SK-N-MC (cell line): Measurements from ENCODE around the gene CXXC1.
A peak's percentile ranks its signal among the peaks of the same experiment; 100 is the strongest.

Experiments
- DNase-seq: peaks from one replicate; pipeline ENCODE4 v3.0.0-alpha.2; 2011; ENCODE audit warnings: low read depth, low spot score
- H3K27ac ChIP-seq: fragments of 200-600 bp; sonication (generic); 2 replicates; pipeline ENCODE4 v1.5.1; 2016; ENCODE audit warnings: mixed run types
- H3K36me3 ChIP-seq: fragments of 200-600 bp; sonication (generic); 2 replicates; pipeline ENCODE4 v1.6.1; 2017; ENCODE audit warnings: antibody characterized with exemption, low read length, mixed read lengths; ENCODE audit not compliant: insufficient read depth
- H3K4me3 ChIP-seq: fragments of 200-600 bp; sonication (generic); 2 replicates; pipeline ENCODE4 v1.5.1; 2016
- H3K9ac ChIP-seq: fragments of 200-600 bp; sonication (generic); 2 replicates; pipeline ENCODE4 v1.8.0; 2017; ENCODE audit warnings: mixed run types, mixed read lengths; ENCODE audit not compliant: insufficient read length
- H3K9me3 ChIP-seq: fragments of 200-600 bp; sonication (generic); 2 replicates; pipeline ENCODE4 v1.6.1; 2017; ENCODE audit warnings: low read depth, mild to moderate bottlenecking, antibody characterized with exemption, low read length, moderate library complexity, mixed read lengths
- EZH2 ChIP-seq: fragments of 200-600 bp; sonication (generic); IDR thresholded peaks from one replicate; pipeline ENCODE4 v1.6.1; 2017; ENCODE audit warnings: antibody characterized with exemption
- FOXP2 ChIP-seq: optimal IDR thresholded peaks from 2 replicates; pipeline ENCODE3; 2011; ENCODE audit warnings: mild to moderate bottlenecking, moderate library complexity; ENCODE audit not compliant: insufficient read depth; ENCODE audit errors: extremely low read length, control extremely low read depth
- POLR2AphosphoS5 ChIP-seq: IDR thresholded peaks from 2 replicates; pipeline ENCODE4 v1.6.1; 2012; ENCODE audit warnings: mild to moderate bottlenecking, low read depth, low read length, borderline replicate concordance

The CXXC1 gene

DNA sequence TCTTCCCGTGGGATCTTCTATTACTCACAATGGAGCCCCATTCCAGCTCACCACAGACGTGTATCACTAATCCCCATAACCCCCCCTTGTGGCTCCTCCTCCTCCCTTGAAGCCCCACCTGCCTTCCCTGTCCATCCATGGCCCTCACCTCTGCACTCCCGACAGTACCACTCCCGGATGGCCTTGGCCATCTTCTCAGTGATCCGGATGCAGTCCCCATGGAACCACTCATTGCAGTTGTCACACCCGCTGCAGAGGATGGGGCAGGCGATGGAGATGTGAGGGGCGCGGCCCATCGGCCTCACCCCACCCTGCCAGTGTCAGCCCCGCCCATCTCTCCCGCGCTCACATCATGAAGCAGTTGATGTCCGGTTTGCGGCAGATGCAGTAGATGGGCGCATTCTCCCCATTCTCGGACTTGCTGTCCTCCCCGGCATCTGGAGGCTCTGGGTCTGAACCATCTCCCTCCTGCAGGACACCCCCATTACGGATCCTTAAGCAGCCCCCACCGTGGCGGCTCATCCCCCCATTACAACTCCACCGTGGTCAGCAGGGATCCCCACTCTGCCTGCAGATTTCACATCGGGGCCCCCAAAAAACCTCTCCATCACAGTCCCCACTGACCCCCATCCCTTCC, 983 bp downstream of the CXXC1 start:
- no peaks in the 10 kb centered on the region for H3K9me3 ChIP-seq
- peak overlapping the region; percentile 86 for H3K4me3 ChIP-seq
- peaks cover 15% of the 10 kb centered on the region; the same call in 1 of the 2 replicates for H3K36me3 ChIP-seq
- H3K9ac ChIP-seq = peak overlapping the region; percentile 84
- TF ChIP-seq POLR2AphosphoS5 = no peak
- TF ChIP-seq EZH2 = no peak
- TF ChIP-seq FOXP2 = no peak
- DNase-seq = no peak
- H3K27ac ChIP-seq = no peak overlapping the region

DNA sequence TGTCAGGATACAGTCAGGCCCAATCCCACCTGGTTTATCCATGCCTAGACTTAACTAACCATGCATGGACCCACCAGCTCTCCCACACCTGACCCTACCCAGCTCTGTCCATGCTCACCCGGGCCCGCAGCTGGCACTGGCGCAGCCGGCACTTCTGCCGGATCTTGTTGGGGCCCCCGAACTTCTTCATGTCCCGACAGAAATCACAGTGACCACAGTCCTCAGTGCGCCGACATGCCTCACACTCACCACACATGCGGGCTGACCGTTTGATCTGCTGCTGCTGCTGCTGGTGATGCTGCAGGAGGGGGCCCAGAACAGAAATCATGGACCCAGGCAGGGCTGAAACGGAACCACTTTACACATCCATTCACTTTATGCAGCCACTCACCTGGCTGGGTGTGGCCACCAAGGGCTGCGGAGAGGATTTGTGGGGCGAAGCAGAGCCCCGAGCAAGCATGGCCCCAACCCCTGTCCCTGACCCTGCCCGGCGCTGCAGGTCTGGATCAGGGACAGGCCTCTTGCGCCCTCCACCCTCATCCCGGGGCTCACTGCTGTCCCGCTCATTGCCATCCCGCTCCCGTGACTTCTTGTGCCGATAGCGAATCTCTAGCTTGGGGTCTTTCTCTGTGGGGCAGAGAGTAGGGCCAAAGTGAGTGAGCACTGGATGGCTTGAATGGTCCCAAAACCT, 1.7 kb downstream of the CXXC1 start:
- no peak for DNase-seq
- no peak overlapping the region for H3K4me3 ChIP-seq
- H3K27ac ChIP-seq = no peak overlapping the region
- TF ChIP-seq POLR2AphosphoS5 (no peak), EZH2 (no peak), FOXP2 (no peak)
- H3K9ac ChIP-seq = no peak overlapping the region
- H3K36me3 ChIP-seq = peaks cover 15% of the 10 kb centered on the region; the same call in 1 of the 2 replicates
- H3K9me3 ChIP-seq = no peaks in the 10 kb centered on the region

DNA sequence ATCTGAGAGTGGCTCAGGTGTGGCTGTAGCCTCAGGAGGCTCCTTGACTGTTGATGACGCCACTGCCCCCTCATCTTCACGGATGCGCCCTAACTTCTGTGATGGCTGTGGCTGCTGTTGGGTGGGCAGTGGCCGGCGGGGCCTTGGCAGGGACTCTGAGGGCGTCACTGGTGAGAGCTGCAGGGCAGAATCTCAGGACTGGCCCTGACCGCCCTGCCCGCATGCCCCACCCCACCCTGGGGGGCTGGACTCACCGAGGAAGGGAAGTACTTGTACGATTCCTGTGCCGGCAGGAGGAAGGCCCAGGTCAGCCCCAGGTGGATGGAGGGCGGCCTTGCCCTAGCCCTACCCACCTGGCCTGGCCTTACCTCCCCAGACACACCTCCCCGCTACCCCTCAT, 2.4 kb downstream of the CXXC1 start:
- Histone ChIP-seq H3K9me3 (no peaks in the 10 kb centered on the region), H3K27ac (no peak overlapping the region), H3K36me3 (peaks cover 15% of the 10 kb centered on the region; the same call in 1 of the 2 replicates), H3K4me3 (no peak overlapping the region), H3K9ac (no peak overlapping the region)
- DNase-seq = no peak
- no peak for TF ChIP-seq POLR2AphosphoS5
- TF ChIP-seq FOXP2 = no peak
- TF ChIP-seq EZH2 = no peak

DNA sequence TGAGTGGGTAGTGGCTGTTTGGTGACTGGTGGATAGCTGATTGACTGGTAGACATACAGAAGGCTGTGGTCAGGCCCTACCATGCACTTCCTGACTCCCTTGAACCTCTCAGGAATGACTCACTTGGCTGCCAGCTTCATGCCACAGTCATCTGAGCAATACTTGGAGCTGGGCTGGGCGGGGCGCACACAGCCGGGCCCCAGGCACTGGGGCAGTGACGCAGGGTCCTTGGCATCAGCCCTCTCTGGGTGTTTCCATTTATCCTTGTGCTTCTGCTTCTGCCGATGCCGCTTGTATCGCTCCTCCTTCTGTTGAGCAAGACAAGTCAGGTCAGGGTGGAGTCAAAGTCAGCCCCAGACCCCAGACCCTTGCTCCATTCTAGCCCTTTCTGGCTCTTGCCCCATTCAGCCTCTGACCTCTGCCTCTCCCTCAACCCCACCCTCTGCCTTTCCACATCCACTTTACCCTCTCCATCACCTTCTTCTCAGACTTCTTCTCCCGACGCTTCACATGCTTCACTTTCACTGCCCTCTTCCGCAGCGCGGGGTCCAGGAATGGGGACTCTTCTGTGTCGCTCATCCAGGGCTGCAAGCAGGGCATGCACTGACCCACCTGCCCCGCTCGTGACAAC, 3.1 kb downstream of the CXXC1 start:
- no peak overlapping the region for H3K27ac ChIP-seq
- no peak overlapping the region for H3K4me3 ChIP-seq
- TF ChIP-seq FOXP2 = no peak
- no peak for TF ChIP-seq POLR2AphosphoS5
- TF ChIP-seq EZH2 = no peak
- peaks cover 17% of the 10 kb centered on the region; the same call in 1 of the 2 replicates for H3K36me3 ChIP-seq
- H3K9ac ChIP-seq = no peak overlapping the region
- DNase-seq = no peak
- H3K9me3 ChIP-seq = no peaks in the 10 kb centered on the region

DNA sequence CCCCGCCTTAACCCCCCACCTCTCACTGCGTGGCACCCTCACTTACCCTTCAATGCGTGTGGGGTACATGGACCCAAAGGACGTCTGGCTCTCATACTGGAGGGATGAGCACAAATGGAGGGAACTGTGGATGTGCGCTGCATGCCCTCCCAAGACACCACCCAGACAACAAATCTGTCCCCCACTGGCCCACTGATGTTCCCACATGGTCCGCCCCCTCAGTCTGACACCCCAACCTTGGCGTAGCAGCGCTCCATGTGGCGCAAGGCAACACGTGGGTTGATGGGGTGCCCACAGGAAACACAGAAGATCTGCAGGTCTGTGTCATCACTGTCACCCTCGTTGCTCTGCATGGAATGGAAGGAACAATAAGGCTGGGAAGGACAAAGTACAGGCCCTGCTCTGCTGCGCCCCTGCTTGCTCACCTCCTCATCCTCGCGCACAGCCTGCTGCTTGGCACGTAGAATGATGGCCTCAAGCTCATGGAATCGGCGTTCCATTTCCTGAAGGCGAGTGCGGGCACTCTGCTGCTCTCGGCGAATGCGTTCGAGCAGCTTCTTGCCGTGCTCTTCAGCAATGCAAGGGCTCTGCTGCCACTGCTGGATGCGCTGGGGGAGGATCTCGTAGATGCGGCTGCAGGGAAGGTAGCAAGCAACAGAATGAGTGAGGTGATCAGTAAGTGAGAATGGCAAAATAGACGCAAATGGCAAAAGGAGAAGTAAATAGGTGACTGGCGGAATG, 3.9 kb downstream of the CXXC1 start:
- H3K27ac ChIP-seq = no peak overlapping the region
- H3K9ac ChIP-seq = no peak overlapping the region
- DNase-seq = no peak
- no peak for TF ChIP-seq EZH2
- TF ChIP-seq POLR2AphosphoS5 = no peak
- TF ChIP-seq FOXP2 = no peak
- H3K9me3 ChIP-seq = no peaks in the 10 kb centered on the region
- peaks cover 23% of the 10 kb centered on the region; the same call in 1 of the 2 replicates for H3K36me3 ChIP-seq
- H3K4me3 ChIP-seq = no peak overlapping the region

DNA sequence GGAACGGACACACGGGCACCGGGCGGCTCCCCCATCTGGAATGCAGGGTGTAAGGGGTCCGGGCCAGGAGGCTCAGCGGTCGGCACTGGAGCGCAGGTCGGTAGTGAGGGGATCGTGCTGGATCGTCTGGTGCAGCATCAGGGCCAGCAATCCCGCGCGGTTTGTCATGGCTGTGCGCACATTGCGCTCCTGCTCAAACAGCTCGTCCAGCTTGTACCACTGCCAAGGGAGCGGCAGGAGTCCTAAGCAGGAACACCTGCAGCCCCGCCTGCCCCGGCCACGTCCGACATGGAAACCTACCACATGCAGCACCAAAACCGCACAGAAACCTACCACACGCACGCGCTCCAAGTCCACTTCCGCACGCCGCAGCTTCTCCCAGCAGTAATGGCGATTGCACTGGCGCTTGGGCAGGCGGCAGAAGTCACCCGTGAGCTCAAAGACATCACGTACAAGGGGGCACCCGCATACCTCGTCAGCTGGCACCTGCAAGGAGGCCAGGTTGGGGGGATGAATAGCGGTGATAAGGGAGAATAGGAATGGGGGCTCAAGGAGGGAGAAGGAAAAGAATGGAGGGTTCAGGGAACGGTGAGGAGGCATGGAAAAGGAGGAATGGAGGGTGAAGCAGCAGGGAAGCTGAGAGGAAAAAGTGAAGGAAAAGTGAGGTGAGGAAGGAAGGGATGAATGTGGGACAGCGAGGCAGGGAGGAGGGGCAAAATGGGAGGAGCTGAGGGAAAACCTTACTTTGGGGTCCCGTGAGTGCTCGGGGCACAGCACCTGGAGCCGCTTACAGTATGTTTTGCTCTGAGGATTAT, 4.8 kb downstream of the CXXC1 start:
- TF ChIP-seq EZH2 = no peak
- TF ChIP-seq FOXP2 = no peak
- TF ChIP-seq POLR2AphosphoS5 = no peak
- H3K4me3 ChIP-seq = no peak overlapping the region
- peaks cover 23% of the 10 kb centered on the region; the same call in 1 of the 2 replicates for H3K36me3 ChIP-seq
- no peak for DNase-seq
- no peaks in the 10 kb centered on the region for H3K9me3 ChIP-seq
- H3K9ac ChIP-seq = no peak overlapping the region
- no peak overlapping the region for H3K27ac ChIP-seq

DNA sequence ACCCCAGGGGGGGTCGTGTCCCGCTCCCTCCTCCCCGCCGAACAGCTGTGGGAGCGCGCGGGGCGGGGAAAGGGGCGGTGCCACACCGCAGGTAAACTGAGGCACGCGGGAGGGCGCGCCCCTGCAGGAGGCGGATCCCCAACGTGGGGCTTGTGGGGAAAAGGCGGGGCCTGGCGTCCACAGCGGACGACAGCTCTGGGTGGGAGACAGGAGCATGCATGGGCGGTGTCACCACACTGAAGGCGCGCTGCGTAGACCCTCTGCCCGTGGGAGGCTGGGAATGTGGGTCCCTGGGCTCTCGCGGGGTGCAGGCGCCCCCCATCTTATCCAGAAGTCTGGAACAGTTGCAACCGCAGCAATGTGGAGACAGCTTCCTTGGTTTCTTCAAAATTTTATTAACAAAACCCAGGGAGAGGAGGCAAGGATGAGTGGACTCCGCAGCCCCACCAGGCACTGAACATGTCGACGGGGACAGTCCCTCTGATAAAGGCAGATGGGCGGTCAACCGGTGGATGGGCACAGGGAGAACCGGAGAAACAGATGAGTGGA, 5.4 kb downstream of the CXXC1 start:
- peaks cover 23% of the 10 kb centered on the region; the same call in 1 of the 2 replicates for H3K36me3 ChIP-seq
- H3K4me3 ChIP-seq = peak overlapping the region; percentile 89
- no peak overlapping the region for H3K27ac ChIP-seq
- DNase-seq = no peak
- H3K9me3 ChIP-seq = no peaks in the 10 kb centered on the region
- peak overlapping the region; percentile 76 for H3K9ac ChIP-seq
- no peak for TF ChIP-seq EZH2
- TF ChIP-seq POLR2AphosphoS5 = no peak
- no peak for TF ChIP-seq FOXP2
